C1 segment of cervical spinal cord (tissue), 14 donors: ENCODE data around the gene MATCAP1.
A peak's percentile ranks its signal among the peaks of the same experiment; 100 is the strongest.

Experiments
- DNase-seq, 14 donors: peaks; one replicate each; lab custom pipeline; 2025; lab: John Stamatoyannopoulos, UW

MATCAP1 gene

GRCh38 chr16:67141391-67141790, 42.4 kb downstream of the MATCAP1 start:
- no peak for DNase-seq

- DNase-seq: no peak
These were observed 46.2 kb downstream of the MATCAP1 start for GRCh38 chr16:67137605-67138004.

GRCh38 chr16:67129422-67129821, 54.3 kb downstream of the MATCAP1 start:
- peak in 1 of 14 donors; percentile 30 for DNase-seq

- DNase-seq: peak in 1 of 14 donors; percentile 30
These were observed 54.9 kb downstream of the MATCAP1 start for GRCh38 chr16:67128887-67129286.

GRCh38 chr16:67128417-67128816, 55.3 kb downstream of the MATCAP1 start:
- no peak for DNase-seq
